ENCODE results near the gene PPM1M. TPM values are rescaled to one million over a fixed set of nuclear protein-coding genes. Genes with fewer than 3 reads are reported as not detected.
"Not testable (repeated sequence)": the region's sequence is repeated elsewhere in the genome, so short reads cannot be mapped to it uniquely, and the experiment has no call there.

The PPM1M gene
- total and polyA plus RNA-seq, 2 experiments from 2014 or later, result 6.2 to 10.7 TPM

DNA sequence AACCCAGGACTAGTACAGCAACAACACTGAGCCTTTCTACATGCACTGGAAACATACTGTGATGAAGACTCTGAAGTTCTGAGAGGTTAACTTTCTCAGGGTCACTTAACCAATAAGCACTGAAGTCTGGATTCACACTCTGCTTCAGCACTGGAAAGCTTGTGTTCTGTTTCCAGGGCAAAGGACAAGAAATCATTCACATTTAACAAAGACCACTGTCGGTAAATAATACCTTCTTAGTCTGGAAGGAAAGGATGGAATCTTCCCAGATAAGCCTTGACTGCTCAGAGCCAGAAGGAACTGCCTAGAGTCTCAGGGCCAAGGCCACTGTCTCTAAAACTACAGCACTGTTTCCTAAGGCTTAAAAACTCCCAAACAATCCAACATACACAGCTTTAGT is 37.7 kb downstream of the PPM1M start:
- H3K4me1 ChIP-seq (ENCODE audit: insufficient read depth), result peaks cover 60% of the 10 kb centered on the region
- H3K9me3 ChIP-seq (ENCODE audit: low read depth), result no peaks in the 10 kb centered on the region
- peaks cover 11% of the 10 kb centered on the region for H3K79me2 ChIP-seq
- 0% methylated on average over 1 of the region's 1 CpG for WGBS (ENCODE audit: low lambda C conversion rate, missing lambda C conversion rate)
- peak overlapping the region; percentile 100 for H3K27ac ChIP-seq
- H3K4me2 ChIP-seq, result no peak overlapping the region
- H3K4me3 ChIP-seq, result no peak overlapping the region
- H2AFZ ChIP-seq, result no peak overlapping the region
- DNase-seq (ENCODE audit: low spot score), result no peak
- no peaks in the 10 kb centered on the region for H4K20me1 ChIP-seq (ENCODE audit: insufficient read depth, poor library complexity, severe bottlenecking)
- TF ChIP-seq, protein P1, sequence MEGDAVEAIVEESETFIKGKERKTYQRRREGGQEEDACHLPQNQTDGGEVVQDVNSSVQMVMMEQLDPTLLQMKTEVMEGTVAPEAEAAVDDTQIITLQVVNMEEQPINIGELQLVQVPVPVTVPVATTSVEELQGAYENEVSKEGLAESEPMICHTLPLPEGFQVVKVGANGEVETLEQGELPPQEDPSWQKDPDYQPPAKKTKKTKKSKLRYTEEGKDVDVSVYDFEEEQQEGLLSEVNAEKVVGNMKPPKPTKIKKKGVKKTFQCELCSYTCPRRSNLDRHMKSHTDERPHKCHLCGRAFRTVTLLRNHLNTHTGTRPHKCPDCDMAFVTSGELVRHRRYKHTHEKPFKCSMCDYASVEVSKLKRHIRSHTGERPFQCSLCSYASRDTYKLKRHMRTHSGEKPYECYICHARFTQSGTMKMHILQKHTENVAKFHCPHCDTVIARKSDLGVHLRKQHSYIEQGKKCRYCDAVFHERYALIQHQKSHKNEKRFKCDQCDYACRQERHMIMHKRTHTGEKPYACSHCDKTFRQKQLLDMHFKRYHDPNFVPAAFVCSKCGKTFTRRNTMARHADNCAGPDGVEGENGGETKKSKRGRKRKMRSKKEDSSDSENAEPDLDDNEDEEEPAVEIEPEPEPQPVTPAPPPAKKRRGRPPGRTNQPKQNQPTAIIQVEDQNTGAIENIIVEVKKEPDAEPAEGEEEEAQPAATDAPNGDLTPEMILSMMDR (IDR thresholded peaks at IDR 0.05; ENCODE audit: poor library complexity), result no peak
- TF ChIP-seq EZH2phosphoT487 (IDR thresholded peaks at IDR 0.05; ENCODE audit: low read depth, severe bottlenecking, unreplicated experiment), result no peak
- TF ChIP-seq EZH2 (IDR thresholded peaks at IDR 0.05; ENCODE audit: borderline replicate concordance), result no peak
- H3K36me3 ChIP-seq (replicated peaks; ENCODE audit: insufficient read depth, low read depth), result no peaks in the 10 kb centered on the region
- no peaks in the 10 kb centered on the region for H3K27me3 ChIP-seq
- no peaks in the 10 kb centered on the region for H3K9me2 ChIP-seq (replicated peaks; ENCODE audit: insufficient read depth)

DNA sequence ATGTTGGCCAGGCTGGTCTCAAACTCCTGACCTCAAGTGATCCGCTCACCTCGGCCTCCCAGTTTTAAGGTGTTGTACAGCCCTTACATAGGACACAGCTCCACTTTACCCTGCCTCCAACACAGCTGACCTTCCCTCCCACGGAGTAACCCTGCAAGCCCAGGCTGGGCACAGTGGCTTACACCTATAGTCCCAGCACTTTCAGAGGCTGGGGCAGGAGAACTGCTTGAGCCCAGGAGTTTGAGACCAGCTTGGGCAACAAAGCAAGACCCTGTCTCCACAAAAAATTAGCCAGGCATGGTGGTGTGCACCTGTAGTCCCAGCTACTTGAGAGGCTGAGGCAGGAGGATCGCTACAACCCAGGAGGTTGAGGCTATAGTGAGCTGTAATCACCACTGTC is 38.5 kb downstream of the PPM1M start:
- not testable (repeated sequence) for H3K27me3 ChIP-seq; H4K20me1 ChIP-seq (ENCODE audit: insufficient read depth, poor library complexity, severe bottlenecking); DNase-seq (ENCODE audit: low spot score); H3K36me3 ChIP-seq (replicated peaks; ENCODE audit: insufficient read depth, low read depth); H3K9me3 ChIP-seq (ENCODE audit: low read depth); H3K9me2 ChIP-seq (replicated peaks; ENCODE audit: insufficient read depth); H3K79me2 ChIP-seq; H3K4me2 ChIP-seq; H3K4me3 ChIP-seq; H2AFZ ChIP-seq
- H3K4me1 ChIP-seq (ENCODE audit: insufficient read depth), result peaks cover 66% of the 10 kb centered on the region
- WGBS (ENCODE audit: low lambda C conversion rate, missing lambda C conversion rate), result 87% methylated on average over 4 of the region's 4 CpGs
- peak overlapping the region; percentile 100 for H3K27ac ChIP-seq

DNA sequence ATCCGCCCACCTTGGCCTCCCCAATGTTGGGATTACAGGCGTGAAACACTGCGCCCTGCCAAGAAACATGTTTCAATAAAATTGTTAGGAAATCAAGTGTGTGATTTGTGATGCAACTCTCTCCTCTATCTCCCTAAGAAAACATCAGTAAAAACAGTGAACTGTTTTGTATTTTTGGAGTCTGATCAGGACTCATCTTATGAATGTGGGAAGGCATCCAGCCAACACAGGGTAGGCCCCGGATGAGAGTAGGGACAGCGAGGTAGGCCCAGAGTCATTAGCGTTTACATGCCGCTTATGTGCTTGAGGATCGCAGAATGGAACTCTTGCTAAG is 41.2 kb downstream of the PPM1M start:
- peak overlapping the region; percentile 76 for H2AFZ ChIP-seq
- no peaks in the 10 kb centered on the region for H3K36me3 ChIP-seq (replicated peaks; ENCODE audit: insufficient read depth, low read depth)
- H3K79me2 ChIP-seq, result peaks cover 19% of the 10 kb centered on the region
- 83% methylated on average over 8 of the region's 8 CpGs for WGBS (ENCODE audit: low lambda C conversion rate, missing lambda C conversion rate)
- no peak for DNase-seq (ENCODE audit: low spot score)
- H3K27me3 ChIP-seq, result no peaks in the 10 kb centered on the region
- peaks cover 49% of the 10 kb centered on the region for H3K4me1 ChIP-seq (ENCODE audit: insufficient read depth)
- TF ChIP-seq, protein P1 (IDR thresholded peaks at IDR 0.05; ENCODE audit: poor library complexity), result no peak
- TF ChIP-seq EZH2 (IDR thresholded peaks at IDR 0.05; ENCODE audit: borderline replicate concordance) (no peak), EZH2phosphoT487 (IDR thresholded peaks at IDR 0.05; ENCODE audit: low read depth, severe bottlenecking, unreplicated experiment) (no peak)
- peak overlapping the region; percentile 100 for H3K27ac ChIP-seq
- H3K4me3 ChIP-seq, result peak overlapping the region; percentile 50
- peak overlapping the region; percentile 80 for H3K4me2 ChIP-seq
- H3K9me2 ChIP-seq (replicated peaks; ENCODE audit: insufficient read depth), result no peaks in the 10 kb centered on the region
- no peaks in the 10 kb centered on the region for H3K9me3 ChIP-seq (ENCODE audit: low read depth)
- no peaks in the 10 kb centered on the region for H4K20me1 ChIP-seq (ENCODE audit: insufficient read depth, poor library complexity, severe bottlenecking)

DNA sequence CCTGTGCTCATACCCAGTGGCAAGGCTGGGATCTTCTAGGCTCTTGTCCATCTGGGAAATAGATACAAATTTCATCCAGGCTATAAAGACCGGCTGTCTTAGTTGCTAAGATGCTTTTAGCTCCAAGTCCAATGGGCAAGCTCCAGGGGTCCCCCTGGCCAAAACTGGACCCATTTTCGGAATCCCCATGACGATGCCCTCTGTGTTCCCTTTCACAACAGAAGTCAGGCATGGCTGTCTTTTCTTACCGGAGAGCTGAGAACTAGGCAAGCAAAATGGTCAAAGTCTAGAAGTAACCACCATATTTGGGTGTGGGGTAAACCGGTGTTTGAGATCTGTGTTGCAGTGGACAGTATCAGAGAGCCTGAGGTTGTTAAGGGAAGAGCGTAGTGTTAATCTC is 43.1 kb downstream of the PPM1M start:
- DNase-seq (ENCODE audit: low spot score), result no peak
- Histone ChIP-seq H3K4me1 (ENCODE audit: insufficient read depth) (peaks cover 33% of the 10 kb centered on the region), H2AFZ (no peak overlapping the region), H4K20me1 (ENCODE audit: insufficient read depth, poor library complexity, severe bottlenecking) (peaks cover 3% of the 10 kb centered on the region), H3K27ac (peak overlapping the region; percentile 100), H3K36me3 (replicated peaks; ENCODE audit: insufficient read depth, low read depth) (no peaks in the 10 kb centered on the region), H3K9me2 (replicated peaks; ENCODE audit: insufficient read depth) (no peaks in the 10 kb centered on the region), H3K79me2 (peaks cover 31% of the 10 kb centered on the region), H3K4me3 (peak overlapping the region; percentile 50), H3K27me3 (no peaks in the 10 kb centered on the region), H3K9me3 (ENCODE audit: low read depth) (no peaks in the 10 kb centered on the region), H3K4me2 (peak overlapping the region; percentile 80)
- no peak for TF ChIP-seq EZH2 (IDR thresholded peaks at IDR 0.05; ENCODE audit: borderline replicate concordance)
- no peak for TF ChIP-seq EZH2phosphoT487 (IDR thresholded peaks at IDR 0.05; ENCODE audit: low read depth, severe bottlenecking, unreplicated experiment)
- 89% methylated on average over 6 of the region's 6 CpGs for WGBS (ENCODE audit: low lambda C conversion rate, missing lambda C conversion rate)
